A673 (cell line): ENCODE data around the gene PARD3.

Experiments used
- CTCF ChIP-seq: fragments of 300-800, 200-600 bp; sonication (generic); conservative IDR thresholded peaks from 2 replicates; pipeline ENCODE4 v1.5.1; 2017; ENCODE audit warnings: low read depth, mild to moderate bottlenecking, antibody characterized with exemption, low read length, moderate library complexity, mixed read lengths
- EZH2 ChIP-seq: fragments of 200-600 bp; sonication (generic); IDR thresholded peaks from 2 replicates; pipeline ENCODE4 v1.6.1; 2017; ENCODE audit warnings: borderline replicate concordance, low read depth, mild to moderate bottlenecking, mixed read lengths, antibody characterized with exemption, low read length; ENCODE audit not compliant: poor library complexity, severe bottlenecking

- TF ChIP-seq CTCF: no peak
- TF ChIP-seq EZH2: no peak
Measured at GRCh38 chr10:34704526-34705184, 110.4 kb downstream of the PARD3 start.
